GM19463 (cell line): Measurements from ENCODE around the gene NBAS.

Experiments
- ATAC-seq: cut with Tn5 transposase; IDR thresholded peaks from one replicate; pipeline ENCODE4 v1.9.1; 2021; ENCODE audit warnings: mild to moderate bottlenecking, moderate library complexity; ENCODE audit not compliant: unreplicated experiment

The NBAS gene

DNA sequence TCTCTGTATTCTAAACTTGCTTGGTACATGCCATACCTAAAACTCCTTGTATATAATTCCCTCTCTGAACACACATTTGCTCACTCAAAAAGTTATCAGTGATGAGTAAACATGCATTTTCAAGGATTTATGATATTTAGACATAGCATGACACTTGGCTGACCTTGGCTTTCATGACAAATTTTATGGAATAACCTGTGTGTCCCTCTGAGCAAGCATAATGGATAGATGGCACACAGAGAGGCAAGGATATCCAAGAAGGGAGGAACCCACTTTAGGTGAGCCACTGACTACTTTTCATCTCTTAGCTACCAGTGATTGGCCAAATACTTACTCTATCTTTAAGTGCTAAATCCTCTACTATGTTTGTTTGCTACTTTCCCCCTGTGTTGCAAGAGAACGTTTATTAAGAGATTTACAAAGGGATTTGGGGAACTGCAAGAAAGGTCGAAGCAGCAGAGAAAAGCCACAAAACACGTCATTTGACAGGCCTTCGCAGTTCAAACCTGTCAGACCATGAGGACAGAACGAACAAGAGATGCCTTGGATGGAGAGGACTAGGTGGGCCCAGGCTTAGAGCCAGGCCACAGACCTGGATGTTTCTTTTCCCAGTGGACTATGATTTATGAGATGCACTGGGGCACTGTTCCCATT is 379.9 kb downstream of the NBAS start:
- ATAC-seq, result no peak

DNA sequence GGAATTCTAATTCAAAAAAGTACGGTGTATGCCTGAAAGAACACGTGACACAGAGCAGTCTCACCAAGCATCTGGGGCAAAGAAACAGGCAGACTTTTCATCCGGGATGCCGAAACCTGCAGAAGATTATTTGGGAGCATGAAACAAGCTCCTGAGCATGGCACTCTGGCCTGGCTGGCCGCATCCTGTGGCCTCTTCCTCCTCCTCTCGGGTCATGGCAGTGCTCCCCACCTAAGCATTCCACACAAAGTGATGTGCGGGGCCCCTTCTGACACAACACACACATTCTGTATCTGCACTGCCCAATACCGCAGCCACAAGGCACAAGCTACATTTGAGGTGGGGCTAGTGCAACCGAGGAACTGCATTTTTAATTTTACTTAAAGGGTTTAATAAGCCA is 380.8 kb downstream of the NBAS start:
- no peak for ATAC-seq

DNA sequence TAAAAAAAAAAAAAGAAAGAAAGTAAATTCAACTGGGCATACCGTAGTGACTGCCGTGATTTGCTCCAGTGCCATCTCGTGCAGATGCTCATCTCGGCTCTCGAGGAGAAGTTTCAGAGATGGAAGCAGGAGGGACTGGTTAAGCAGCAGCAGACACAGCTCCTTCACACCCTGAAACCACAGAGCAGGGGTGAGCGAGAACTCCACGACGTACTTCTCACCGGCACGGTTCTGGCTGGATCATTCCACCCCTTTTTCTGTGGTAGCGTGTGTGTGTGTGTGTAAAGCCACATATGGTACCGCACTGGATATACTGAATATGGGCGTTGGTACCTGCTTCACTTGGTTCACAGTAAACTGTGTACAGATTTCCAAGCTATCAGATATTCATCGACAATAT is 382.2 kb downstream of the NBAS start:
- no peak for ATAC-seq

DNA sequence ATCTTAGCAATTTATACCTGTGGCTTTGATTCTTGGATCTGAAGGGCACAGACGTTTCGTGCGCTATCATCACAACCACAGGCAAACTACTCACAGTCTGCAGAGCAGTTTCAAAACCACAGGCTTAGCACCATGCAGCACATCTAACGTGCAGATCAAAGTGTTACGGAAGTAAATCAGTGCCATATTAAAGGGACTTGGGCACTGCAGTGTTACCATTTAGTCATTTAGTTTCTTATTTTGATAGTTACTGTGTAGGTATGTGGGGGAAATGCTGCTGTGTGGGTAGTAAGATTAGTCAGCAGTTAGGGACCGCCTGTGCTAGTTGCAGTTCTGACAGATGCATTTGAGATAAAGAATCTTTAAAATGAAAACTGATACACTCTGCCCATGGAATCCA is 384.0 kb downstream of the NBAS start:
- peak; percentile 97 for ATAC-seq

DNA sequence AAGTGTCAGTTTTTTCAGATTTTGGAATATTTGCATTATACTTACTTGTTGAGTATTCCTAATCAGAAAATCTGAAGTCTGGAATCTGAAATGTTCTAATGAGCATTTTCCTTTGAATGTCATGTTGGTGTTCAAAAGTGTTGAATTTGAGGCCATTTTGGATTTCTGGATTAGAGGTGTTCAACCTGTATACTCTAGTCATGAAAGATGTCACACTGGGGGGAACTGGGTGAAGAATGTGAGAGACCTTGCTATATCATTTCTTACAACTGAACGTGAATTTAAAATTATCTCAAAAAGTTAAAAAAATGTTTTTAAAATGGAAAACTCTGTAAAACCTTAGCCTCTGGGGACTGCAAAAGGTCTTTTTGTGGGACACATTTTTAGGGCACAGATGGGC is 384.5 kb downstream of the NBAS start:
- ATAC-seq, result no peak

DNA sequence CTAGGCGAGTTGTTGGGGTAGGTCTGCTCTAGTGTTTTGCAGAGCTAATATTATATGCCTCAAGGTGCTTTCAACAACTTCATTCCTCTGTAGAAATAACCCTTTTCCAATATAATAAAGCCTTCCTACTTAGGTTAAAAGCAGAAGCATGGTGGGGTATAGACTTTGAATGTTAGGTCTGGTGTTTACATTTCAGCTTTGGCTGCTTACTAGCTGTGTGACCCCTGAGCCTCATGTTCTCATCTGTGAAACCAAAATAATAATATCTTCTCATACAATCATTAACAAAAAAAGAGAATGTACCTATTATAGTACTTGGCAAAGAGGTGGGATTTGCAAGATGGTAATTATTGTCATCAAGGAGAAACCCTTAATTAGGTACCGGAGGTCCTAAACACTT is 386.6 kb downstream of the NBAS start:
- ATAC-seq, result no peak

DNA sequence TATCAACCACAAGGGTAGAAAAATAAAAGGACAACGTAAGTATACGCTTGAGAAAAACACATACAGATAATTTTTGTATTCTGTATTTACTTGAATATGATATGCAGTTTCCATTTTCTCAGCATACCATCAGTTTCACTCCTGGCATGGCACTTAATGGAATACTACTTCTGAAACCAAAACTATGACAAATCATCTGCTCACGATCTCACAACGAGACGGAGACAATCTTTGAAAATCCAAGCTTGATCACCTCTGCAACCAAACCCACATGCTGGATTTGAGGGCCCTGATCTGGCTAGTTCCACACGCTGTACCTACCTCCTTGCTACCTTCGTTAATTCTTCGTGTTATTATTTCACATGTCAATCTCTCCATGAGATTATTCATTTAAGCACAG is 387.6 kb downstream of the NBAS start:
- ATAC-seq, result no peak

DNA sequence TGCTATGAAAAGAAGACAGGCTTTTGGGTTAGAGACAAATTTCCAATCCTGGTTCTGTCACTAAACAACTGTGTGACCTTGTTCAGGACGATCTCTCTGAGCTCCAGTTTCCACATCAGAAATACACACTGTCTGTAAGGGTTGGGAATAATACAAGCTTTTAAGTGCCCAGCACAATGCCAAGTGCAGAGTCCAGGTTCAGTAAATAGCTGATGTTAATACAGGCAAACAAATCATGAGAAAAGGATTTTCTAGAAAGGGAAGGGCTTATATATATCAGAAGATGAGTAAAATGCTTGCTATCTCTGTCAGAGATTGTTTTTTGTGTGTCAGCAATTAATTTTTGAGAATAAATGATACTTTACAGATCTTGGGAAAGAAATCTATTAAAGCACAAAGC is 388.3 kb downstream of the NBAS start:
- ATAC-seq, result no peak

DNA sequence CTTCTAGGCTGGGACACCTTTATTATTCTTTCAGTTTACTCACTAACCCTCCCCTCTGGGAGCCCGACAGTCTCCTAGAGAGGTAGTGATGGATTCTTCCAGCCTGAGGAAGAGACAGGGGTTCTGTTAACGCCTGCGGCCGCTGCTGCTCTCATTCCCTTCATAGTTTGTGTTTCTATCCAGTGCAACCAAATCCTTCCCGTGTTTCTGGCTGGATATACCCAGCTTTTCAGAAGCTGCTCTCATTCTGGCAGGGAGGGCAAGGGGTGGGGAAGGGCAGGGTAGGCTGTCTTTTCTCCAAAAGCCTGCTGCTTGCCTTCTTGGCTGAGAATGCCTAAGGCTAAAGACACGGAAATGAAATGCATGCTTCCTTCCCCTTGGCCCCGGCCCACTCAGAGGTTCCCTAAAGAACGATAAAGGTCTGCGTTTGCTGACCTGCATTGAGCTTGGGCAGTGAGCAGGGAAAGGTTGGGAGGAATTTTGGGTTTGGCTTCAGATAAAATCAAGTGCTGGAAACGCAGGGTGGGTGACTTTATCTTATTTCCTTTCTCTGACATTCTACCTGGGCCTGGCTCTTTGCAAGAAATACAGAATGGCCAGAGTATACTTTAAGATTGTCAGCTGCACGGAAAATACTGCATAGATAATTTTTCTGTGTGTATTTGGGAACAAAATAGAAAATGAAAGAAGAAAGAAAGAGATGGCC is 390.9 kb downstream of the NBAS start:
- no peak for ATAC-seq

DNA sequence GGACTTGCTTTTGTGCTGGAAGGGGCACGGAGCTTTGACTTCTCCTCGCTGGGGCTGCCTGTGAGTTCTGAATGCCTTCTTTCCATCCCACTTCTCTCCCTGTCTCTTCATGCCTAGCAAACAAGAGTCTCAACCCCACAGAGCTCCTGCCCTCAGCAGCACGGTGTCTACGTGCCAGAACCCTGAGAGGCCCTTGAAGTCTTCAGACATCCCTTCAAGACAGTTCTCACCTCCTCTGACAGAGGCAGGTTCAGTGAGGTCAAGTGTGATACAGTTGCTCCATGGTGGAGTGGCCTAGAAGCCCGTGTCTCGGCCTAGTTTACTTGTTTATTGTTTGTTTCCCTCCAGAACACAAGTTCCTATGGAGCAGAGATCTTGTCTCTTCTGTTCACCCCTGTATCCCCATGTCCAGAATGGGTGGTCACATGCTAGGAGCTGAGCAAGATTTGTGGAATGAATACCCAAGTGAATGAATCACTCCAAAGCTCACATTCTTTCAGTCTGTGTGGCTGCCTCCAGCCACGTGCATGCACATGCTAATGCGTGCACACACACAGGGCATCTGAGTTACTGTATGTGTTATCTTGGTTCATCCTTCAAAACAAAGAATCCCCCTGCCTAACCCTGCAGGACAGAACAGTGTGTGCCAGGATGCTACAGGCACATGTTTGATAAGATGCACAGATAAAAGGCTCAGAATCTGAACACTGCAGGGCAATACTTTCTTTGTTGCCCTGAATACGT is 391.6 kb downstream of the NBAS start:
- ATAC-seq, result no peak

DNA sequence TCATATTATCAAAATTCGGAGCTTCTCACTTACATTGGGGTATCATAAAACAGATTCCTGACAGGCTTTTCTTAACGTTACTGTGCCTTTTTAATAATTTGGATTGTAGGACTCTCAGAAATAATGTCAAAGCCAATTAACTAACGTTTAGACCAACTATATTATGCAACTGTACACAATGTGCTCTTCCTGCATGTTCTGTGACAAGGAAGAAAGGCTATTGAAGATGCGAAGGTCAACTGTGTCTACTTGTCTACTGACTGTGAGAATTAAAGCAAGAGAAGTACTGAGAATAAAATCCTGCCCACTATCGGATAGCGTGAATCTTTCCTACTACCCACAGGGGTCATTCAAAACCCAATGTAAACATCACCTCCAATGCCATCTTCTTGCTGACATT is 393.0 kb downstream of the NBAS start:
- no peak for ATAC-seq

DNA sequence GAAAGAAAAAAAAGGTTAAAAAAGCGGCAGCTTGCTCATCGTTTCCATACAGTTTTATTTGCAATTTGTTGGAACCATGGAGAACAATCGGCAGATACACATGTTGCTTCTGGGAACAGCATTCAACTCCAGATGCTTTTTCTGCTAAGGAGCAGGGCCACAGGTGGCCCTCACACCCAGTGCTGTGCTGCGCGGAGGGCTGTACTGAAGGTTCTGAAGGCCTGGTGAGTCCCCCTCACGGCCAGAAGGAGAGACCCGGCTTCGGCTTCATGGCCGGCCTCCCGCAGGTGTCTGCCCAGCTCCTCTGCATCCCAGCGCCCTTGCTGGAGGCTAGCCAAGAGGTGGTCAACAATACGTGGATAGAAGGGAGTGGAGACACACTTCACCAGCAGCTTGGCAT is 394.3 kb downstream of the NBAS start:
- no peak for ATAC-seq

DNA sequence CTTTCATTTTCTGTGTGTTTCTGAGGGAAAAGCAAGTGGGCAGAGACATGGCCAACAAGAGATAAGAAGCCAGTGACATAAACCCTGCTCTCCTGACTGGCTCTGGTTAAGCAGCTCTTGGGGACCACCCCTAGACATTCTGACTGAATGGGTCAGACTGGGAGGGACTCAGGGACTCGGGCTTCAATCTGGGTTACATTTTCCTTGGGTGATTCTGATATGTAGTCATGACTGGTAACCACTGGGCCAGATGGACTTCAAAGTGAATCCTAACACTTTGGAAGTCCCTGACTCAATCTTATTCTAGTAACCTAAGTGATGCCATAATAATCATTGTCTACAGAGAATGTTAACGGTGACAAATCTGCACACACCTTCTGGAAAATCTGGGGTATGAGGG is 397.8 kb downstream of the NBAS start:
- ATAC-seq, result no peak

DNA sequence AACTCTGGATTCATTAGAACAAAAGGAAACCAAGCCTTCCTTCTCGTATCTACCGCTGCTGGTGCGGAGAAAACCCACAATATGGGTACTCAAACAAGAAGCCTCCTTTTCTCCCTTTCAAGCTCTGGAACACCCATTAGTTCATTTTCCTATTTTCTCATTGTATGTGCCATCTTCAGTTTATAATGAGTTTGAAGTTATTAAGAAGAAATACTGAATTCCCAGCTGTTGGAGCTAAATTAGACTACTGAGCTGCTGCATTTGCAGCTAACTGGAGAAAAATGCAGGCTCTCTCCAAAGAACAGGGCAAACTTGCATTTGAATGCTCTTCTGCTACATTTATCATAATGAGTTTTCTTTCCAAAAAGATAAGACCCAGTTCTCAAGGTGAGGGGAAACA is 398.5 kb downstream of the NBAS start:
- ATAC-seq, result no peak

DNA sequence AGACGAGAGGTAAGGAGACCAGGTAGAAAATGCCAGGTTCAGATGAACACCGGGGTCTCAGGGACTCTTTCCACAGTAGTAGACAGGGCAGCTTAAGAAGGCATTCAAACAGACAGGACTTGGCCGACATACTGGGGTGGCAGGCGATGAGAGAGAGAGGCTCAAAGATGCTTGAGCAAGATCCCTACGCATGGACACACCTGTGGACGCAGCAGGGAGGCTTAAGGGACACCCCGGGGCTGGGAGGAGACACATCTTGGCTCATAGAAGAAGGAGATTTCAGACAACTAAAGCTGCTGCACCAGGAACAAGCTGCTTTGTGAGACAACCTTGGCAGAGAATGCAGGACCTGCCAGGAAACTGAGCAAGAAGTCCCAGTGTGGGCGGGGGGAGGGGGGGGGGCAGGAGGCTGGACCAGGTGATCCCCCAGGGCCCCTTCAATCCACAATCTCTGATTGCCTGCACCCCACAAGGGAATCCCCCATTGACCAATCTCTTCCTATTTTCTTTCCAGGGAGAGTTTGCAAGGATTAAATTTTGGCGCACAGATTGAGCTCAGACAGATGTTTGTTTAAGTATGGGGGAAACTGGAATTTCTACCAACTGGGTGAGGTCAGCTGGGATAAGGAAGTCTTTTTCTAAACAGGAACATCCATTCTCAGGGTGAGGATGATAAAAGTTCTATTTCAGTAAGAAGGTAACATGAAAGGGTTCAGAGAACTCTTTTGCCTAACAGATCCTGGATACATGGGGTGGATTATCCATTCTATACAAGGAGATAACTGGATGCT is 400.7 kb downstream of the NBAS start:
- ATAC-seq, result no peak

DNA sequence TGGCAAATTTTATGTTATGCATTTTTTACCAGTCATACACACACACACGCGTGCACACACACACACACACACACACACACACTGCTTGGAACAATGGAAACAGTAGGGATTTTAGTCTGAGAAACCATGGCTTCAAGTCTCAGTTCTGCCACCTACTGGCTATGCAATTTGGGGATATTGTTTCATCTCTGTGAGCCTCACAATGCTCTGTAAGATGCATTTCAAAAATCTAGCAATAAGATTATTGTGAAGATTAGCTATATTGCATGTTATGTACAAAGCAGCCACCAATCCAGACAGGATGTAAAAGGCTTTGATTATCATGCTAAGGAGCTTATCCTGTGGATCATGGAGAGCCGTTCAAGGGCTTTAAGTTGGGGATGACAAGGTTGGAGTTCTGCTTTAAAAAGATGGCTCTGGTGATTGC is 401.4 kb downstream of the NBAS start:
- ATAC-seq, result no peak

DNA sequence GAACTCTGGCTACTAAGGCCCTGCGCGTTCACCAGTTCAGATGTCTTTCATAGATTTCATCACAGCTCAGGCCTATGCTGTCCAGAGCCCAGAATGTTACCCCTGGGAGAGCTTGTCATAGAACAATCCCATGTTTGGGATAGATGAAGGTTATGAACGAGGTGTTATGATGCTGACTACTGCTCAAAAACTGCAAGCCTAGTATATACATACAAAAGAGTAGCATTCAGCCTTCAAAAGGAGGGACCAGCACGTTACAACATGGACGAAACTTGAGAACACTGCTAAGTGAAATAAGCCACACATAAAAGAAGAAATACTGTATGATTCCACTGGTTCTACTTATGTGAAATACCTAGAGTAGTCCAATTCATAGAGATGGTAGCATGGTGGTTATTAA is 401.9 kb downstream of the NBAS start:
- ATAC-seq, result no peak

DNA sequence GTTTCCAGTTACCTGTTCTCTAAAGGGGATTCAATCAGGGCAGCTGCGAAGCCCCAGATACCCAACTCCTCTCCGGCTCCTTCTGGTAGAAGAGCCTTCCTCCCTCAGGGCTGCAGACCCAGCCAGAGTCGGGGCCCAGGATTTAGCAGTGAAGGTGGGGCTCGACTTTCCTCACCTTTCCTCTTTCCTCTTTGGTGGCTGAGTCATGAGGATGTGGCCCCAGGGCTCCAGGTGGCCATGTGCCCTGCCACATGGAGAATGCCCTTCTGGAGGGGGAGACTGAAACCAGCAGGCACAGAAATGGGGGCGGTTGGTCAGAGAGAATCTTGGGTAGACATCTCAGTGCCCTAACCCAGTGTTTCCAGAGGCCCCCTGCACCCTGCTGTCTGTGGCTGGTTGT is 402.6 kb downstream of the NBAS start:
- no peak for ATAC-seq

DNA sequence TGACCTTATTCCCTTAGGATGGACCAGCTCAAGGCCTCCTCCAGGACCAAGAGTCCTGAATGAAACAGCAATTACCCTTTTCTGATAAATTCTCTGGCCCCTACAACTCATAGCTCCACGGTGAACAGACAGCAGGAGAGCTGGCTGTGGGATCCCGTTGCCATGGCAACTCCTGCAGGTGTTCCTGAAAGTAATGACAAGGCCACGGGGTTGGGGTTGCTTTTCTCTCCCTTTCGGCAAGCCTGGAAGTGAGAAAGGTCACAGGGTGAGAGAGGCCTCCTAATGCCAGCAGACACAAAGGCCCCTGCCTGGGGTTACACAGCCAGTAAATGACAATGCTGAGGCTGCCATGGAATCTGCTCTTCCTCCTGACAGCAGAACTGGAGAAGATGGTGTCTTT is 403.0 kb downstream of the NBAS start:
- no peak for ATAC-seq

DNA sequence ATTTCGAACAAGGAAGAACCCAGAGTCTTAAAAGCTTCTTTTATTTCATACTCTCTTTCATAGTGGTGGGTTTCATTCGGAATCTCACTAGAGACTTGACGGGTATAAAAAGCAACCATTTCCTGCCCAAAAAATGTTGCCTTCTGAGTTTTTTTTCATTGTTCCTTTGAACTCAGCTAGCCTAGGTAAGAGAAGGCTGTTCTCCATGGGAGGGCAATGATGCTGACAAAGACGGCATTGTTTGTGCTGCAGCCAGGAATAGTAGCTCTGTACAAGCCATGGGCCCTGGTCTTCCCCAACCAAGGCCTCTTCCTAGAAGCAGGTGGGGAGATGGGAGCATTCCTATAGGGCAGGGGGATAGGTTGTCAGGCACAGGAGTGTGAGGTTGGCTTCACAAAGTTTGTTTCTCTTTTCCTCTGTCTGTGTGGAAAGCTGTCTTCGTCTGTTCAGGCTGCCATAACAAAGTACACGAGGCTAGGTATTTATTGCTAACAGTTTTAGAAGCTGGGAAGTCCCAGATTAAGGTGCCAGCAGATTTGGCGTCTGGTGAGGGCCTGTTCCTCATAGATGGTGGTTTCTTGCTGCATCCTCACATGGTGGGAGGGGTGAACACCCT is 405.1 kb downstream of the NBAS start:
- ATAC-seq, result no peak

DNA sequence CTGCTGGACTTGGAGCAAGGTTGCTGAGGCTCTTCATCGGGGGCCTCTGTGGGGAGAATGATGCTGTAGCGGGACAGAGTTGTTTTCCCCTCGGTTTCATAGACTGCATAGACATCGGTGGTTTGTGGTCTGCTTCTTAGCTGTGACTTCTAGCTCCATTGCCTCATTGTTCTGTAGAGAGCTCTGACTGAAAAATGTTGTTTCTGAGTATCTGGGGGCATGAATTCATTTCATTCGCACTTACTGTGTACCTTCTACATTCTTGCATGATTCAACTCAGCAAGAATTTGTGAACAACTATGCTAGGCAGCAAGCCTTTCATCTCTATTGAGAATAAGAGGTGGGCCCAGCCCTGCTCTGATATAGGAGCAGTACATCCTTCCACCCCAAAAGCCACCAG is 406.8 kb downstream of the NBAS start:
- ATAC-seq, result no peak
